IMR-90 (cell line): Measurements from ENCODE around the gene FXYD1. TPM values are rescaled to one million over a fixed set of nuclear protein-coding genes. Genes with fewer than 3 reads are reported as not detected.

Source experiments
- ATAC-seq: fragments of 200-7000 bp; cut with Tn5 transposase; 2 replicates; pipeline ENCODE4 v1.9.1; 2020; ENCODE audit warnings: low read depth, mild to moderate bottlenecking, moderate library complexity
- BruUV-seq: library from RNA; stranded (reverse); fragments of 400-500 nt; replicated peaks from 2 replicates; lab custom pipeline; 2021; lab: Mats Ljungman, UMichigan
- CTCF ChIA-PET: fragments of 300-600 bp; formaldehyde crosslinking; extraction: SDS; loops from one replicate; lab custom pipeline; 2021; ENCODE audit warnings: antibody characterized with exemption; lab: Yijun Ruan, JAX
- POLR2A ChIA-PET: fragments of 300-600 bp; sonication (Branson Sonifier 250); formaldehyde crosslinking; loops from one replicate; lab custom pipeline; 2022; ENCODE audit warnings: antibody characterized with exemption; ENCODE audit not compliant: unreplicated experiment; lab: Charles Lee
- DNase-seq: peaks from one replicate; pipeline ENCODE4 v3.0.0; 2013
- H2AFZ ChIP-seq: replicated peaks from 2 replicates; pipeline ENCODE3; 2013; ENCODE audit warnings: low read length, mild to moderate bottlenecking; ENCODE audit not compliant: poor library complexity
- H2AK5ac ChIP-seq: 2 replicates; pipeline ENCODE4 v1.6.1; 2013; ENCODE audit warnings: low read depth, low read length, inconsistent platforms
- H2AK9ac ChIP-seq: replicated peaks from 2 replicates; pipeline ENCODE3; 2013; ENCODE audit warnings: mild to moderate bottlenecking, low read depth, low read length, moderate library complexity; ENCODE audit not compliant: poor library complexity
- H2BK120ac ChIP-seq: 2 replicates; pipeline ENCODE4 v1.6.1; 2013; ENCODE audit warnings: low read depth, low read length, inconsistent platforms
- H2BK15ac ChIP-seq: 3 replicates; pipeline ENCODE4 v1.6.1; 2013; ENCODE audit warnings: low read depth, low read length, inconsistent platforms
- H2BK20ac ChIP-seq: 2 replicates; pipeline ENCODE4 v1.6.1; 2013; ENCODE audit warnings: low read depth, mild to moderate bottlenecking, inconsistent platforms, low read length, moderate library complexity
- H2BK5ac ChIP-seq: 2 replicates; pipeline ENCODE4 v1.6.1; 2013; ENCODE audit warnings: mild to moderate bottlenecking, low read depth, low read length, inconsistent platforms; ENCODE audit not compliant: poor library complexity, severe bottlenecking
- H3K14ac ChIP-seq: replicated peaks from 2 replicates; pipeline ENCODE4 v1.6.1; 2013; ENCODE audit warnings: low read depth, low read length, inconsistent platforms
- H3K18ac ChIP-seq: 2 replicates; pipeline ENCODE4 v1.6.1; 2013; ENCODE audit warnings: low read depth, low read length, control low read depth
- H3K23ac ChIP-seq: 2 replicates; pipeline ENCODE4 v1.6.1; 2013; ENCODE audit warnings: low read depth, low read length, inconsistent platforms
- H3K27ac ChIP-seq: 2 replicates; pipeline ENCODE4 v1.5.1; 2013; ENCODE audit warnings: mild to moderate bottlenecking, control low read depth, low read length; ENCODE audit not compliant: insufficient read depth
- H3K27me3 ChIP-seq: 2 replicates; pipeline ENCODE4 v1.6.1; 2013; ENCODE audit warnings: low read length; ENCODE audit not compliant: control insufficient read depth, insufficient read depth
- H3K36me3 ChIP-seq: 2 replicates; pipeline ENCODE4 v1.6.1; 2013; ENCODE audit warnings: low read length, mixed read lengths; ENCODE audit not compliant: control insufficient read depth, insufficient read depth
- H3K4ac ChIP-seq: 2 replicates; pipeline ENCODE4 v1.6.1; 2013; ENCODE audit warnings: low read depth, low read length, inconsistent platforms
- H3K4me1 ChIP-seq: 2 replicates; pipeline ENCODE4 v1.6.1; 2013; ENCODE audit warnings: low read length, mixed read lengths; ENCODE audit not compliant: control insufficient read depth, insufficient read depth
- H3K4me2 ChIP-seq: 2 replicates; pipeline ENCODE4 v1.6.1; 2013; ENCODE audit warnings: low read depth, mild to moderate bottlenecking, control low read depth, low read length, moderate library complexity
- H3K4me3 ChIP-seq: 2 replicates; pipeline ENCODE4 v1.5.1; 2013; ENCODE audit warnings: low read depth, mild to moderate bottlenecking, control low read depth, low read length, moderate library complexity; ENCODE audit not compliant: insufficient read depth
- H3K56ac ChIP-seq: 2 replicates; pipeline ENCODE4 v1.6.1; 2013; ENCODE audit warnings: low read length, inconsistent platforms; ENCODE audit not compliant: insufficient read depth; ENCODE audit errors: extremely low read depth
- H3K79me1 ChIP-seq, 2 experiments: 2 replicates each; pipeline ENCODE4 v1.6.1; 2013; ENCODE audit warnings: low read length in 2 of 2, inconsistent platforms in 1 of 2, low read depth in 1 of 2
- H3K9ac ChIP-seq: 2 replicates; pipeline ENCODE4 v1.6.1; 2013; ENCODE audit warnings: low read depth, low read length, control low read depth
- H3K9me1 ChIP-seq: 2 replicates; pipeline ENCODE4 v1.6.1; 2013; ENCODE audit warnings: low read length, inconsistent platforms; ENCODE audit not compliant: insufficient read depth
- H3K9me3 ChIP-seq: 2 replicates; pipeline ENCODE4 v1.6.1; 2013; ENCODE audit warnings: low read length; ENCODE audit not compliant: control insufficient read depth, insufficient read depth
- H4K20me1 ChIP-seq: 2 replicates; pipeline ENCODE4 v1.6.1; 2013; ENCODE audit warnings: low read length, inconsistent platforms; ENCODE audit not compliant: insufficient read depth
- H4K5ac ChIP-seq: 2 replicates; pipeline ENCODE4 v1.6.1; 2013; ENCODE audit warnings: mild to moderate bottlenecking, low read depth, low read length, control low read depth
- H4K8ac ChIP-seq, 2 experiments: 2 replicates each; pipeline ENCODE4 v1.6.1; 2013; ENCODE audit warnings: low read depth in 2 of 2, low read length in 2 of 2, control low read depth in 1 of 2, inconsistent platforms in 1 of 2
- H4K91ac ChIP-seq: 2 replicates; pipeline ENCODE4 v1.6.1; 2013; ENCODE audit warnings: low read depth, low read length, inconsistent platforms; ENCODE audit not compliant: insufficient read depth
- BHLHE40 ChIP-seq: fragments of 150-350 bp; IDR thresholded peaks from 2 replicates; pipeline ENCODE4 v1.6.1; 2016; ENCODE audit warnings: mild to moderate bottlenecking, low read depth, low read length
- FOS ChIP-seq: fragments of 150-350 bp; IDR thresholded peaks from 2 replicates; pipeline ENCODE4 v1.6.1; 2016; ENCODE audit warnings: low read depth, low read length
- MXI1 ChIP-seq: IDR thresholded peaks from 2 replicates; pipeline ENCODE4 v1.6.1; 2012; ENCODE audit warnings: low read depth, mild to moderate bottlenecking, low read length, moderate library complexity, borderline replicate concordance
- POLR2A ChIP-seq: IDR thresholded peaks from 2 replicates; pipeline ENCODE4 v1.6.1; 2012; ENCODE audit warnings: mild to moderate bottlenecking, low read depth, low read length
- RAD21 ChIP-seq: IDR thresholded peaks from 2 replicates; pipeline ENCODE4 v1.6.1; 2012; ENCODE audit warnings: low read length, improper control_type of control experiment
- RCOR1 ChIP-seq: IDR thresholded peaks from 2 replicates; pipeline ENCODE4 v1.6.1; 2012; ENCODE audit warnings: mild to moderate bottlenecking, low read length, improper control_type of control experiment; ENCODE audit not compliant: insufficient replicate concordance
- RFX5 ChIP-seq: IDR thresholded peaks from 2 replicates; pipeline ENCODE4 v1.8.0; 2012; ENCODE audit warnings: low read depth, mild to moderate bottlenecking, low read length, moderate library complexity
- WGBS, 2 experiments: methylation state at CpG; one replicate each; pipeline versions ENCODE4 v1.1.5 to v1.1.7; 2013; ENCODE audit warnings: missing lambda C conversion rate in 2 of 2; ENCODE audit not compliant: insufficient read length in 1 of 2; ENCODE audit errors: extremely low coverage in 2 of 2; 5-methylcytosine and 5-hydroxymethylcytosine counted together
- dilution Hi-C: fragments of 300-500 bp; cut with HindIII; formaldehyde crosslinking; loops from one replicate; pipeline ENCODE4 v1.14.3; 2018; ENCODE audit warnings: low sequenced_read_pairs; ENCODE audit not compliant: unreplicated experiment
- in situ Hi-C: fragments of 300-500 bp; cut with MboI; formaldehyde crosslinking; loops from 3 replicates; pipeline ENCODE4 v1.14.3; 2019; ENCODE audit warnings: low sequenced_read_pairs, inconsistent platforms, mixed read lengths
- intact Hi-C: fragments of 100-400 bp; cut with micrococcal nuclease; formaldehyde crosslinking; loops from 2 replicates; pipeline ENCODE4 v1.10.0; 2022
- polyA plus RNA-seq, 3 experiments: library from polyadenylated mRNA; depleted of rRNA; stranded (reverse); fragments of >200 nt; gene quantifications; 2 replicates each; pipeline ENCODE4 v1.2.3, GENCODE V29; 2012; ENCODE audit warnings: low replicate concordance in 1 of 3
- total RNA-seq: library from RNA; depleted of rRNA; stranded (reverse); fragments of >200 nt; gene quantifications from 2 replicates; pipeline ENCODE4 v1.2.3, GENCODE V29; 2012
- TF ChIP-seq, protein P1 (sequence below): fragments of 150-350 bp; IDR thresholded peaks from 2 replicates; pipeline ENCODE4 v1.6.1; 2016; ENCODE audit warnings: low read depth, mild to moderate bottlenecking, low read length, moderate library complexity, borderline replicate concordance
- TF ChIP-seq, protein P2 (sequence below): fragments of 150-350 bp; IDR thresholded peaks from 2 replicates; pipeline ENCODE4 v1.6.1; 2017; ENCODE audit warnings: mild to moderate bottlenecking, antibody characterized with exemption, low read length, low read depth

The FXYD1 gene
- total and polyA plus RNA-seq, 2 of the 4 experiments (the other 2 are of a cell fraction) = 0.18 to 3.9 TPM

DNA sequence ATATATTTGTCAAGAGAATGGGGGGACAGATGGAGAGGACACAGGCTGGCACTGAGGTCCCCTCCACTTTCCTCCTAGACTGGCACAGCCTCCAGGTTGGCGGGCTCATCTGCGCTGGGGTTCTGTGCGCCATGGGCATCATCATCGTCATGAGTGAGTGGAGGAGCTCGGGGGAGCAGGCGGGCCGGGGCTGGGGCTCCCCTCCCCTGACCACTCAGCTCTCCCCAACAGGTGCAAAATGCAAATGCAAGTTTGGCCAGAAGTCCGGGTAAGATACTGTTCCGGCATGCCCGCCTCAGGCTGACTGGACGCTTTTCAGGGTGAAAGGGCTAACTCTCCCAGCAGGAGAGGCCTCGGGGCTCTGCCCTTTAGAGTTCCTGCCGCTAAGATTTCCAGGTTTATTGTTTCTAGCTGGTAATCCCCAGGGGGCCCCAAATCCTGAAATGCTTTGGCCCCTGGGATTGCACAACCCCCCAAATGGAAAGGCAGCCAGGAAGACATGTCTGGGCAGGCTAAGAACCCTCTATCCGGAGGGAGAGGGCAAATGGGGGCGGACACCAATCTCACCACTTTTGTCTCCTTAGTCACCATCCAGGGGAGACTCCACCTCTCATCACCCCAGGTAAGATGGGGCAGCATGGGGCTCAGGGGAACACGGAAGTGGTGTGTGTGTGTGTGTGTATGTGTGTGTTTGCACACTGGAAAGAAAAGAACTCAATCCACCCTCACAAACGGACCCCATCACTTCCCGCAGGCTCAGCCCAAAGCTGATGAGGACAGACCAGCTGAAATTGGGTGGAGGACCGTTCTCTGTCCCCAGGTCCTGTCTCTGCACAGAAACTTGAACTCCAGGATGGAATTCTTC, 15.7 kb upstream of the FXYD1 start:
- Histone ChIP-seq H2AK9ac (peak overlapping the region; percentile 79), H2BK120ac (no peak overlapping the region), H3K4ac (no peak overlapping the region), H2BK5ac (no peak overlapping the region), H3K56ac (no peak overlapping the region), H4K8ac (0 out of 4 replicates have a peak overlapping the region, but pooled peaks of 1 of the 2 experiments have one; percentile 35), H3K9ac (no peak overlapping the region), H2BK15ac (no peak overlapping the region), H3K36me3 (no peaks in the 10 kb centered on the region), H3K14ac (no peak overlapping the region), H4K91ac (no peak overlapping the region; the same call in 1 of the 2 replicates), H3K4me1 (peaks cover 2% of the 10 kb centered on the region; the same call in 1 of the 2 replicates), H3K4me2 (no peak overlapping the region), H3K9me1 (peaks cover 7% of the 10 kb centered on the region; the same call in 1 of the 2 replicates), H4K5ac (no peak overlapping the region), H2AFZ (no peak overlapping the region), H3K27me3 (no peaks in the 10 kb centered on the region; the same call in 1 of the 2 replicates), H3K4me3 (no peak overlapping the region), H3K27ac (no peak overlapping the region), H4K20me1 (no peaks in the 10 kb centered on the region), H3K23ac (no peak overlapping the region), H3K18ac (no peak overlapping the region), H3K79me1 (0 out of 4 replicates have a peak, but pooled peaks cover 0 to 7% of the 10 kb centered on the region in 2 experiments), H2BK20ac (no peak overlapping the region), H2AK5ac (peak overlapping the region; percentile 12; the same call in 1 of the 2 replicates), H3K9me3 (no peaks in the 10 kb centered on the region)
- dilution Hi-C loops = no loop called here
- no TSS peak for BruUV-seq
- in situ Hi-C loops = no loop called here
- 86% methylated on average over 1 of the region's 19 CpGs; no CpG with 5 or more reads in 1 of the 2 experiments for WGBS, 2 experiments
- intact Hi-C loops = no loop called here
- CTCF ChIA-PET = no interaction called here
- TF ChIP-seq RCOR1 = no peak
- no peak for TF ChIP-seq RFX5
- TF ChIP-seq FOS = no peak
- no peak for TF ChIP-seq POLR2A
- TF ChIP-seq, protein P1, sequence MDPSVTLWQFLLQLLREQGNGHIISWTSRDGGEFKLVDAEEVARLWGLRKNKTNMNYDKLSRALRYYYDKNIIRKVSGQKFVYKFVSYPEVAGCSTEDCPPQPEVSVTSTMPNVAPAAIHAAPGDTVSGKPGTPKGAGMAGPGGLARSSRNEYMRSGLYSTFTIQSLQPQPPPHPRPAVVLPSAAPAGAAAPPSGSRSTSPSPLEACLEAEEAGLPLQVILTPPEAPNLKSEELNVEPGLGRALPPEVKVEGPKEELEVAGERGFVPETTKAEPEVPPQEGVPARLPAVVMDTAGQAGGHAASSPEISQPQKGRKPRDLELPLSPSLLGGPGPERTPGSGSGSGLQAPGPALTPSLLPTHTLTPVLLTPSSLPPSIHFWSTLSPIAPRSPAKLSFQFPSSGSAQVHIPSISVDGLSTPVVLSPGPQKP = no peak
- TF ChIP-seq RAD21 = no peak
- no peak for TF ChIP-seq BHLHE40
- TF ChIP-seq, protein P2, sequence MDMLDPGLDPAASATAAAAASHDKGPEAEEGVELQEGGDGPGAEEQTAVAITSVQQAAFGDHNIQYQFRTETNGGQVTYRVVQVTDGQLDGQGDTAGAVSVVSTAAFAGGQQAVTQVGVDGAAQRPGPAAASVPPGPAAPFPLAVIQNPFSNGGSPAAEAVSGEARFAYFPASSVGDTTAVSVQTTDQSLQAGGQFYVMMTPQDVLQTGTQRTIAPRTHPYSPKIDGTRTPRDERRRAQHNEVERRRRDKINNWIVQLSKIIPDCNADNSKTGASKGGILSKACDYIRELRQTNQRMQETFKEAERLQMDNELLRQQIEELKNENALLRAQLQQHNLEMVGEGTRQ = no peak
- no peak for TF ChIP-seq MXI1
- ATAC-seq (no peak), DNase-seq (no peak)
- POLR2A ChIA-PET = no interaction called here
